D341Med (cell line): Measurements from ENCODE around the gene C7orf57.
A peak's percentile ranks its signal among the peaks of the same experiment; 100 is the strongest.

Experiments used
- DNase-seq: peaks from one replicate; pipeline ENCODE4 v3.0.0; 2012; ENCODE audit warnings: low spot score

C7orf57 gene

DNA sequence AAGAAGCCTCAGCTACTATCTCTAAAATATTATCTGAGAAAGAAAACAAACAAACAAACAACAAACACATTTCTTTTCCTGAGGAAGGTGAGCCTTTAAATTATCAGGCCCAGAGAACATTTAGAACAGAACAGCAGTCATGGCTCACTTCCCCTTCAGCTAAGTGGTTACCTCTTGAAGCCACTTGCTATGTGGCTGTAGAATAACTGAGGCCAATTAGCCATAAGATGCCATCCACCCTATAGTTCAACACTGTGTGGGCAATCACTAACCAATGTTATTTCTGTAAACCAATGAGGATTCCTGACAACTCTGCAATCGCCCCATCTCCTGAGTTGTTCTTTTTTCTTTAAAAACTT, 50.1 kb downstream of the C7orf57 start:
- no peak for DNase-seq

- no peak for DNase-seq
Observed at GRCh38 chr7:48085942-48086341, 50.6 kb downstream of the C7orf57 start.

GRCh38 chr7:48087349-48087748, 52.0 kb downstream of the C7orf57 start:
- DNase-seq, result no peak

DNA sequence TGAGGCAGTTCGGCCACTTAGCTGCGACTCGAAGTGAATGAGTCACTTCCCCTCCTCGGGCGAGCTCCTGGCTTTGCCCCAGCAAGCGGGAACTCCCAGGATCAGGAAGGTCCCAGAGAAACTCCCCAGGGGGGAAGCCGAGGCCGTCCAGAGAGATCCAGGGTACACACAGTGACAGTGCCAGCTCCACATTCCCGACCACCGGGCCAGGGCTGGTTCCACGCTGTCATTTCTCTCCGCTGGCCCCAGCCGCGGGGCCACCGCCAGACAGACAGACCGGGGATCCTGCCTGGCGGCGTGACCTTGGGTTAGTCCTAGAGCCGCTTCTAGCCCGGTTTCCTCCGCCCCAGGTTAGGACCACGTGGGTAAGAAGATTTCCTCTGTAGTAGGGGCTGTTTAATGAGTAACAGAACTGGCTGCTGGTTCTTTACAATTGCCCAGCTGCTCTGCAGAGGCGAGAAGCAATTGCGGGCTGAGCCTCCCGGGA, 53.3 kb downstream of the C7orf57 start:
- no peak for DNase-seq

DNA sequence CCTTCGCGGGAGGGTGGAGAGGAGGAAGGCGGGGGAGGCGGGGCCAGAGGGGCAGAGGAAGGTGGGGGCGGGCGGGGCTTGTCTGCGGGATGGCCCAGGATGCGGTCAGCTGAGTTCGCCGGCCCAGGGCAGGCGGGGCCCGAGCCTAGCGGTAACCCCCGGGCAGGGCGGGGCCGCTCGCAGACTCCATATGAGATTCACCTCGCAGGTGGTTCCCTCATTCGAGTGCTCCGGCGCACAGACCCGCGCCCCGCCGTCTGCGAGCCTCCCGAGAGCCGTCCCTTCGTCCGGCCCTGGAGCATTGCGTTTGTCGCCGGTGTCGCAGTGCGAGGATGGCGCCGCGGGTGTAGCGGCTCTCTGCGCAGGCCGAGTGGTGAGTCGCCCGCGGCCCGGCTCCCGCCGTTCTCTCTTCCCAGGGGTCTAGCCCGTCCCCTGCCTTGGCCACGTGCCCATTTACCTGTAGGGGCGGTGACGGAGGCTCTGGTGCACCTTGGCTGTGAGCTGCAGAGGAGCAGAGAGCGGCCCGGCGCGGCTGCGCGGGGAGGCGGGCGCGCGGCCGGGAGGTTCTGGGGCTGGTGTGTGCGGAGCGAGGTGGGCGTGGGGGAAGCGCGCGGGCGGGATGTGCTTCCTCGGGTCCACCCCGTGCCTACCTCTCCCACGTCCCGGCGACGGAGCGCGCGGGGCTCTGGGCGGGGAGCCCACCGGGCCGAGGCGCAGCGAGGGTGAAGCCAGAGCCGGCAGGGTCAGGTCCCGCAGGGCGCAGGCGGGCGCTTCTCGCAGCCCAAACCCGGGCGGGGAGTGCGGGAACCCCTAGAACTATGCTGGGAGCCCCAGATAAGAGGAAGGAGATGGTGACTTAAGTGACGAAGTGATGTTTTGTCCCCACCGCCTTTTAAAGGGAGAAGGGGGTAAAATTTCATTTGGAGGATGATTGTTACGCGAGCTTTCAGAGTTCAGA, 54.0 kb downstream of the C7orf57 start, which contains the start of gene UPP1:
UPP1 (plus strand) TSS at position 220 of the 958 bp plus-strand sequence. CDS start 5,519 bp downstream, outside the sequence.
- DNase-seq, result peak; percentile 86

DNA sequence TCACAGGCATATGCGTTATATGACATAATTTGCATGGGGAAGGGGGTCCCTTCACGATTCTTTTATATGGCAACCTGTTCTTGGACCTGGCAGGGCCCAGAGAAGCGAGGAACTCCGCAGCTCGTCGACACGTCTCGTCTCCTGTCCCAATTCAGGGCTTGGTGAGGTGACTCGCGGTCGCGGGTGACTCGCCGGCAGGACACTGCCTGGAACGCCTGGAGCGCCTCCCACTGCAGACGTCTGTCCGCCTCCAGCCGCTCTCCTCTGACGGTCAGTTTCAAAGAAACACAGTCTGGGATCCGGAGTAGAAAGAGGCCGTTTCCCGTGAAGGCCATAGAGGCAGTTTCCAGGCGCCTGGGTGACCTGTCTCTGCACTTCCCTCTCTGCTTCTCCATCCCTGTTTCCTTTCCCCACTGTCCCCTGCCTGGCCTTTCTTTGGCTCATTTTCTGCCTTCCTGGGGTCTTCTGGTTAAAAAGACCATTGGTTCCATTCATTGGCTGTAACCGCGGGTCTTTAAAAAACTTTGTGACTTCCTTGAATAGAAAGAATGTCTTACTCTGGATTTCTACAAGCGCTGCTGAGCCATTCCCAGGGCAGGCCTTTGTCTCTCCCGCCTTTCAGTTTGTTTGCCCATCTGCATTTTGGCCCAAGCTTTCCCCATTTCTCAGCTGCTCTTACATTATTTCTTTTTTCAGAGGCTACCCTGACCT, 54.9 kb downstream of the C7orf57 start:
- DNase-seq, result no peak

- DNase-seq, result no peak
Observed at GRCh38 chr7:48091506-48092433, 56.4 kb downstream of the C7orf57 start.

GRCh38 chr7:48094861-48095293, 59.5 kb downstream of the C7orf57 start:
- no peak for DNase-seq

- DNase-seq, result no peak
Observed at GRCh38 chr7:48096273-48096672, 60.9 kb downstream of the C7orf57 start.

DNA sequence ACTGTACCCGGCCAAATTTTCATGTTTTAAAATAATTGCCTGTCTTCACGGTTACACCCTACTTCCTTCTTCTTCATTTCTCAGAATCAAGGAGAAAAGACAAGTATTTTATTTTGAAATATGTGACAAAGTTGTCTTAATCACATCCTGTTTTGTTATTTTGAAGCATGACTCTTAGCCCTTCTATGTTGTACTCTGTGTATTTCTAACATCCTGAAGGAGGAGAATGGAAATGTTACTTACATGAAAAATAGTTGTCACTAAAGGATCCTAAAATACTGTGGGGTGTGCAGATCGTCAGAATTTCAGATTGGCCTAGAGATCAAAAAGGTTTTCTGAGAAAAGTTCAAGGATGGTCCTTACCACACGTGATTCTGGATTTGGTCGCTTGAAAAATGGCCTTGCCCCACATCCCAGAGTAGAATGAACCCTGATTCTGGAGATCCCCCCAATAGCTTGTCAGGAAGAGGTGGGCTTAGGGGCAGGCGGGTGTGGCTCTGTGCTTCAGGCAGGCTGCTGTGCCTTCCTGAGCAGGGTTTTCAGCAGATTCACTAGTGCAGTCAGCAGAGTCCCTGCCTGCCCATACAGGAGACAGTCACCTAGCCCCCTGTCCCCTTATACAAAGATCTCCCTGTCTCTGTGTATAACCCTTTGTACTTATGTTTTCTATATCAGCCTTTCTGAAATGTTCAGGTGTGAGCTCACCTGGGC, 62.3 kb downstream of the C7orf57 start:
- DNase-seq, result no peak

GRCh38 chr7:48098846-48099245, 63.5 kb downstream of the C7orf57 start:
- DNase-seq, result no peak

- DNase-seq, result no peak
Observed at GRCh38 chr7:48099781-48100180, 64.4 kb downstream of the C7orf57 start.

- no peak for DNase-seq
Observed at GRCh38 chr7:48101352-48101751, 66.0 kb downstream of the C7orf57 start.

GRCh38 chr7:48101968-48102367, 66.6 kb downstream of the C7orf57 start:
- DNase-seq, result peak; percentile 51

- DNase-seq, result no peak
Observed at GRCh38 chr7:48102530-48102929, 67.2 kb downstream of the C7orf57 start.

GRCh38 chr7:48105045-48105444, 69.7 kb downstream of the C7orf57 start:
- no peak for DNase-seq

DNA sequence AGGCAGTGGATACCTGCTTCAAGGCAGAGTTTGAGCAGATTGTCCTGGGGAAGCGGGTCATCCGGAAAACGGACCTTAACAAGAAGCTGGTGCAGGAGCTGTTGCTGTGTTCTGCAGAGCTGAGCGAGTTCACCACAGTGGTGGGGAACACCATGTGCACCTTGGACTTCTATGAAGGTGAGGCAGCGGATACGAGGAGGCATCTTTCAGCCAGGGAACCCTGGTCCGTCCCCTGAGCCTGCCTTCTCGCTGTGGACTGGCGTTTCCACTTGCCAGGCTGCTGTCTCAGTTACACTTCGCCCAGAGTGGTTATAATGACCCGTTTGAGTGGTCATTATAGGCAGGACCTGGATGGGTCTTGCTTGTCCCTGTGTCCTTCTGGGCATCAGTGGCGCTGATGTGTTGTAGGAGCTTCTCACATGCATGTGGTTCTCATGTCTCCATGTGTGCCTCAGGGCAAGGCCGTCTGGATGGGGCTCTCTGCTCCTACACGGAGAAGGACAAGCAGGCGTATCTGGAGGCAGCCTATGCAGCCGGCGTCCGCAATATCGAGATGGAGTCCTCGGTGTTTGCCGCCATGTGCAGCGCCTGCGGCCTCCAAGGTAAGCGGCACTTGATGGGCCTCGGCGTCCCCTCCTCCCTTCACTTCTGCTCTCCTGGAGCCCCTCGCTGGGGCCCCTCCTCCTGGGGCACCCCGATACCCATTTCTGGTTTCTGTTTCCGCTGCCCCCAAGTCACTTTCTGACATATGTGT, 71.7 kb downstream of the C7orf57 start:
- DNase-seq, result no peak

DNA sequence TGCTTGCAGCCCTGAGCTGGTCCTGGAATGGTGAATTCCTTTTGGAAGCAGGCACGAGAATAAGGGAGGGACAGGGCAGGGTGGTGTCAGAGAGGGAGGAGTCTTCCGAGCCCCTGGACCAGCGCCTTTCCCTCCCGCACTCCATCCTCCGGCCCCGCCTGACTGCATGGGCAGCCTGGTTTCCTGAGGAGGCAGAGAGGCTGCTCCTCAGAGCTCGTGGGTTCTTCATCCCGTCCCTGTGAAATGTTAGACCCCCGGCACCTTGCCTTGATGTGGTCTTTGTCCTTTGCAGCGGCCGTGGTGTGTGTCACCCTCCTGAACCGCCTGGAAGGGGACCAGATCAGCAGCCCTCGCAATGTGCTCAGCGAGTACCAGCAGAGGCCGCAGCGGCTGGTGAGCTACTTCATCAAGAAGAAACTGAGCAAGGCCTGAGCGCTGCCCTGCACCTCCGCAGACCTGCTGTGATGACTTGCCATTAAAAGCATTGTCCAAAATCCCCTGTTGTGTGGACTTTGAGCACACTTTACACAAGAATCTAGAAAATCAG, 72.7 kb downstream of the C7orf57 start:
- DNase-seq, result no peak

GRCh38 chr7:48108959-48109847, 73.9 kb downstream of the C7orf57 start:
- DNase-seq, result no peak
